ENCODE results near the gene C22orf23.
A peak's percentile ranks its signal among the peaks of the same experiment; 100 is the strongest.

C22orf23 gene

DNA sequence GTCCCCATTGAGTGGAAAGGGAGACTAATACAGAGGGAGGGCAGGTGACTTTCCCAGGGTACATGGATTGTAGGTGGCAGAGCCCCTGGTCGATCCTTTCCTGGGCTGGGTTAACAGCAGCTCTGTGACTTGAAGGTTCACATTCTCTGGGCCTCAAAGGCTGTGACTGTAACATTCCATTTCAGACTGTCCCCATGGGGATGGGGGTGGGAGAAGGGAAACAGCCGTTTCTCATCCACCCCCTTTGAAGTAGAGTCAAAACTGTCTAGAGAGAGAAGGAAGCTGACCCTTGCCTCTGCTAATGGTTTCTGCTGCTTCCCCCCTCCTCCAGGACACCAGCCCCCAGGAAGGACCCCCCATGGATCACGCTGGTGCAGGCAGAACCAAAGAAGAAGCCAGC is 28.1 kb downstream of the C22orf23 start:
- no peak for DNase-seq (ENCODE audit: low spot score)

- no peak for DNase-seq (ENCODE audit: low spot score)
These were observed 28.9 kb downstream of the C22orf23 start for GRCh38 chr22:37924386-37925065.

DNA sequence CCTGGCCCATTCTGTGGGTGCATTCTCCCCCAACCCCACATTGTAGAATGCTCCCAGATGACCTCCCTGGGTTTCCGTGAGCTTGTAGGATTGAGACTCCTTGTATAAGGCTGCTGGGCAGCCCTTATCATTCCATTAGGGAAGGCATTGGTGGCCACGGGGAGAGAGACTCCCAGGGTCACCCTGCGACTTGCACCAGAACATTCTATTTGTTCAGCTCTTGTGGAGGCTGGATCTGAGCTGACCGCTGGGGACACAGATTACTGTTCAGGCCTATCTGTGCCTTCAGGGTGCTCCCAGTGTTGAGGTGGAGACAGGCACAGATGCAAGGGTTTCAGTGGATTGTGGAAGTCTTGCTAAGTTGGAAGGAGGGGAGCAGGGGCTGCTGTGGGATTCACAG is 29.5 kb downstream of the C22orf23 start:
- no peak for DNase-seq (ENCODE audit: low spot score)

DNA sequence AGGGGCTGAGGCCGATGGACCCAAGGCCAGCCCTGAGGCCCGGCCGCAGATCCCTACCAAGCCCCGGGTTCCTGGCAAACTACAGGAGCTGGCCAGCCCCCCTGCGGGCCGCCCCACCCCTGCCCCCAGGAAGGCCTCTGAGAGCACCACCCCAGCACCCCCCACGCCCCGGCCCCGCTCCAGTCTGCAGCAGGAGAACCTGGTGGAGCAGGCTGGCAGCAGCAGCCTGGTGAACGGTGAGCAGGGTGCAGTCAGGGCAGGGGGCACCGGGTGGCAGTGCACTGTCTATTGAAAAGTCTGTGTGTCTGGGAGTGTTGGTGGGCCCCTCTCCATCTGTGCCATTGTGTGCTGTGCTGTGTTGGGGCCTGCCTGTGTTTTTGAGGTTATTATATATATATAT is 31.2 kb downstream of the C22orf23 start:
- no peak for DNase-seq (ENCODE audit: low spot score)

DNA sequence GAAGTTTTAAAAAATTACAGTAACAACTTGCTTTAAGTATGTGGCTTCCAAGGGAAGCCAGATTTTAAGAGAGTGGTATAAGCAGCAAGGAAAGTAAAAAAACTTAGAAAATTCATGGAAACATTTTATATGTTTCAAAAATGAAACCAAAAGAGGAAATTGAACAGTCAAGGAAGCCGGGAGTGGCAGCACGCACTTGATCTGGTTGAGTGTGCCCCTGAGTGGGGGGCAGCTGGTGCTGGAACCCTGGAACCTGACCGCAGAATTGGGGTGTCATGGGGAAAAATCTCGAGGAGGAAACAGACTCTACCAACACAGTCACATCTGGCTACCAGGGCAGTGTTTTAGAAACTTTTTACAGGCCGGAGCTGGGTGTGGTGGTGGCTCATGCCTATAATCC is 33.3 kb downstream of the C22orf23 start:
- DNase-seq (ENCODE audit: low spot score), result no peak

DNA sequence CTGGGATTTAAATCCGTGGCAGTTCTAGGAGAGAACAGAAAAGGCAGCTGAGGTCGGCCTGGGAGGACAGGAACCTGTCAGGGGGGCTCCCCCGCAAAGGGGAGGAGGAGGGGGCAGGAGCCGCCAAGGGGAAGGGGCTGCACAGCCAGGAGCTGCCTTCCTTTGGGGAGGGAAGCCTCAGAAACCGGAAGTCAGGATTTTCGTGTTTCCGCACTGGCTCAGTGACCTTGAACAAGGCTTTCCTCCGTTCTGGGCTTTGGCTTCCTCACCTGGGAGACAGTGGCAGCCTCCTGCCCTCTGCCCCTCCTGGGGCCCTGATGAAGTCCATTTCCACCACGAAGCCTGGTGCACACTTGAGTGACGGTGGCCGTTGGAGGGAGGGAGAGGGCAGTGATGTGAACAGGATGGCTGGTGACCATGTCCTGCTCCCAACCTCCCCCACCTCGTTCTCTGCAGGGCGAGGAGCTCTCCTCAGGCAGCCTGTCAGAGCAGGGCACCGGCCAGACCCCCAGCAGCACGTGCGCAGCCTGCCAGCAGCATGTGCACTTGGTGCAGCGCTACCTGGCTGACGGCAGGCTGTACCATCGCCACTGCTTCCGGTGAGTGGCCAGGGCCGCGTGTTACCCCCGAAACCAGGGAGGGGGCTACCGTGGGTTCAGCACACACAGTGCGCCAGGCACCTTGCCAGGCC is 34.7 kb downstream of the C22orf23 start:
- no peak for DNase-seq (ENCODE audit: low spot score)

DNA sequence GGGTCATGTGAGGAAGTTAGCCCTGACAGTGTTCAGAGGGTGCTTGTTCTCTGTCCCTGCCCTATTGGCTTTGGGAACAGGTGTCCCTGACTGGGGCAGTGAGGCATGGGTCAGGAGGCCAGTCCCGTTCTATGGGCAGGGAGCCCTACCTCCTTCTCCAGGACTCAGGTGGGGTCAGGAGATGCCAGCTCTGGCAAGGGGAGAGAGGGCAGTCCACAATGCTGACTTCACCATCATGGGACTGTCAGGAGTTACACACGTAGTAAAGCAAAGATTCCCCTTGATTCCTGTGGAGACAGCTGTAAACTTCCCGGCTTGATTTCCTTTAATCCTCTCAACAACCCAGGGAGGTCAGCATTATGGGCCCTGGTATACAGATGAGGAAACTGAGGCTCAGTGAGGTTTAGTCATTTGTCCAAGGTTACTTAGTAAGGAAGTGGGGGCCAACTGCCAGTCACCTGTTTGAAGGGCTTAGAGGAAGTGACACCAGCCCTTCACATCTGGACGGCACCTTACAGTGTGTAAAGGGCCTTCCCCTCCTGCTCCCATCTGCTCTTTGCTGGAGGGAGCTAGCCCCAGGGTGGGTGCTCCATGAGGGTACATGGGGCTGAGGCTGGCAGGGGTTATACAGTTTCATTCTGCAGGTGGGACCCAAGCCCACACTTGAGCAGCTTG is 35.4 kb downstream of the C22orf23 start:
- no peak for DNase-seq (ENCODE audit: low spot score)

DNA sequence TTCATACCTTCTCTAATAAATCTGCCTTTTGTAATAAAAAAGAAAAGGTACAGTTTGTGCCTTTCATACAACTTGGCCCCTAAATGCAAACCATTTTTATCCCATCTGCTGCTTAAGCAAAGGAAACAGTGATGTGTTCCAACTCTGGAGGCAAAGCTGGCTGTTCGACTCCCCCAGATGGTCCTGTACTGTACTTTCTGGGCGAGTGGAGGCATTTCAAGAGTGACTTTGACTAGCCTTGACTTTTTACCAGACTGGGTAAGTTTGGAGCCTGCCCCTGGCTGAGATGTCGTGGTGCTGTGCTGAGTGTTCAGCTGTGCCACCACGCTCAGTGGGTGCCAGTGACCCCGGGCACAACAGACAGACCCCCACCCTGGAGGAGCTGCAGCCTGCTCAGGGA is 37.1 kb downstream of the C22orf23 start:
- DNase-seq (ENCODE audit: low spot score), result no peak

DNA sequence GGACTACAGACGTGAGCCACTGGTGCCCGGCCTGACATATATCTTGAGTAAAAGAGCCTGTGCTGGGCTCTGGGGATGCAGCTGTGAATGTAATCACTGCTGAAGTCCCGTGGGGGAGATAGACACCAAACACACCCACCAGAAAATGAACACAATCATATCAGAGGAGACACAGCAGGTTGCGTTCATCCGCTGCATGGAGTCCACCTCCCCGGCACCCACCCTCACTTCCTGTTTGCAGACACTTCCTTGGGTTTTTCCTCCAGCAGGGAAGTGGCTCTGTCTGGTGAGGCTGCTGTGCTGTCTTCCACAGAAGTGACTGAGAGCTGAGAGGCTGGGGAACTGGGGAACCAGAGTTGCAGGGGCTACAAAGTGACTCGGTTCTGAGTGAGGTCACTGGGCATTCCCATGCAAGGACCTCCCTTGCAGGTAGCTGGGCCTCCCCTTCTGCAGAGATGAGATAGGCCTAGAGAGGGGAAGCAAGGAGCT is 40.1 kb downstream of the C22orf23 start:
- DNase-seq (ENCODE audit: low spot score), result no peak

DNA sequence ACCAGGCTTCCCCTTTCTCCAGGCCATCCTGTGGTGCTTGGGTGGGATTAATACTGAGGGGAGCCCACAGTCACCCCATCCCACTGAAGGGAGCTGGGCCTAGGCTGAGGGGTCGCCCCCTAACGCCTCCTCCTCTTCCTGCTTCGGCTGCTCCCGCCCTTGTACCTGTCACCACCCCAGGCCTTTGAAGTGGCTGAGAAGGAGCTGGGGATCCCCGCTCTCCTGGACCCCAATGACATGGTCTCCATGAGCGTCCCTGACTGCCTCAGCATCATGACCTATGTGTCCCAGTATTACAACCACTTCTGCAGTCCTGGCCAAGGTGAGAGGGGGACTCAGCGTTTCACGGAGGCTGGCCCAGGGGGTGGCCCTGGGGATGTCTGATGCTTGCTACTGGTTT is 41.2 kb downstream of the C22orf23 start:
- DNase-seq (ENCODE audit: low spot score), result no peak

DNA sequence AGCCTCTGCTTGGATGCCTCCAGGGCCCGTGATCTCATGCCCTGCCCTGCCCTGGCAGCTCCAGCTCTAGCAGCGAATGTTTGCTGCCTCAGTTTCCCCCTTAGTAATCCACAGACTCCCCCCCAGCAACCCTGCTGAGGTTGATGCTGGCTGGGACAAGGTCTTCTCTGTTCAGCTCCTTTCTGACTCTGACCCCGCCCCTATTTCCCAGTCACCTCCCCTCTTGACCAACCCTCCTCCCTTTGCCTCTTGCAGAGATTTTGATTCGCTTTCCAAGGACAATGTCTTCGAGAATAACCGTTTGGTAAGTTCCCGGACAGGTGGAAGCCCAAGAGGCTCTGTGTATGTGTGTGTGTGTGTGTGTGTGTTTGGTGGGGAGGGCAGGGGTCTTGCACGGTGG is 41.7 kb downstream of the C22orf23 start:
- DNase-seq (ENCODE audit: low spot score), result no peak

GRCh38 chr22:37910890-37911672 is 42.3 kb downstream of the C22orf23 start:
- no peak for DNase-seq (ENCODE audit: low spot score)

- no peak for DNase-seq (ENCODE audit: low spot score)
These were observed 43.6 kb downstream of the C22orf23 start for GRCh38 chr22:37909766-37910165.

DNA sequence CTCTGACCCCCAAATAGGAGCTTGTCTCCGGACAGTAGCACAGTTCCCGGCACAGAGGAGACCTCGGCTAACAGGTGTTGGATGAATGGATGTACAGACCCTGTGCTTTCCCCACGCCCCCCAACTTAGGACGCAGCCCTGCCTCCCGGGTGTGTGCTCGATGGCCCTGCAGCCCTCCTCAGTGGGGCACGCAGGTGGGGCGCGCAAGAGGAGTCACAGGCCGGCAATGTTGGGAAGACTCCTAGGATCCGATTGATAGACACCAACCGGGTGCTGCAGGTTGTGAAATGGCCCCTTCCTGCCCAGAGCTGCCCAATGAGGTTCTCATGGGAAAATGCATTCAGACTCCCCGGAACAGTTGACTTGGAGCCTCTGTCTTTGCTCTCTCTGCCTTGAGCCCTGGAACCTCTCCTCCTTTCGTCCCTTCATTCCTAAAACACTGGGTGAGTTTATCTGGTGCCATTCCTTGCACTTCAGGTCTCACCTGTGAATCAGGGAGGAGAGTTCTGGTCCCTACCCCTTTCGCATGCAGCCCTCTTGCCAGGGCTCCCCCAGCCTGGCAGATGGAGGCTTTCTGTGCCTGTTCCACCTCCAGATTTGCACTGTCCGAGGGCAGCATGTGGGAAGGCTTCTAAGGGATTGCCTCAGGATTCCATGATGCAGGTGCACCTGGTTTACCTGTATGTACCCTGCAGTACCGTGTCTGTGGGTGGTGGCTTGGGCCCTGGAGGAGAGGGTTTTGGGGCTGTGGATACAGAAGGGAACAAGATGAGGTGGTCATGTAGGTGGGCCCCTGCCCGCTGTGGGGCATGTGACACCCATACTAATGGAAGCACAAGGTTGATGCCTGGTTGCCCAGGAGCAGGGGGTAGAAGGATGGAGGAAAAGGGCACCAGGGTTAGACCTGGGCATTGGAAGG is 46.1 kb downstream of the C22orf23 start:
- DNase-seq (ENCODE audit: low spot score), result no peak

- DNase-seq (ENCODE audit: low spot score), result no peak
These were observed 46.9 kb downstream of the C22orf23 start for GRCh38 chr22:37906364-37907008.

- DNase-seq (ENCODE audit: low spot score), result peak; percentile 67
These were observed 47.7 kb downstream of the C22orf23 start, which contains the start of gene MICALL1 for GRCh38 chr22:37905534-37906363. Gene MICALL1, plus strand, starts transcription at chr22:37906297. Its CDS starts 126 bp downstream, at chr22:37906423.

DNA sequence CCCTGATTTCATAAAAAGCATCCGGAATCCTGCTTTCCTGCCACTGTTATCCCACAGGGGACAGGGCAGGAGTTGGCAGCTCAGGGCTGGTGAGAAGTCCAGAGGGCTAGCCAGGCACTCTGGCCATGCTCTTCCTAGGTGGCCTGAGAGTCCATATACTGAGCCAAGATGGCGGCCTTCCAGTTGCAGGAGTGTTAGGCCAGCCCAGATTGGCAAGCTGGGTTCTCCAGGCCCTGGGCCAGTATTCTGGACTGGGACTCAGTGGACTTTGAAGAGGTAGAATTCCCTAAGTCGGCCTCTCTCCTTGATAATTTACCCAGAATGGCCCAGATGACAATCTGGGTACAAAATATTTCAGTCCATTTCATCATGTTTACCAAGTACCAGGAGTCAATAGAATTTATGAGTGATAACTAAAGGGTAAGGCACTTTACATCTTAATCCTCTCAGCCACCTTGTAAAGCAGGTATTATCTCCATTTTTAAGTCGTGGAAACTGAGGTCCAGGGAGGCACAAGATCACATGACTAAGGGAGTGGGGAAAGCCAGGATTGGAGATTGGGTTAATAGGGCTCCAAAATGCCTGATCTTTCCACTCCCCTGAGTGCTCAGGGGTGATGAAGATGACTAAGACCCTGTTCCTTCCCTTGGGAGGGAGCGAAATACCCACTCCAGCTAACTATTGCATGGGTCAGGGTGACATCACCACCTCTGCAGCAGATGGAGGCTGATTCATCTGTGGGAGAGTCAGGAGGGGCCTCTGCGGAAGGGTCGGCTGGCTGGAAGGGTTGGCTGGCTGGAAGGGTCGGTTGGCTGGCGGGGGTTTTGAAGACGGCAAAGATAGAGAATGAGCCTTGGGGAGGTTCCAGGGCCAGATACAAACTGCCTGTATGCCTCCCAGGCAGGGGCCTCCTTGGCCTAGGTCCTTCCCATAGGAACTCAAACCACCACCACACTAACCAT is 48.5 kb downstream of the C22orf23 start:
- DNase-seq (ENCODE audit: low spot score), result peak; percentile 57

DNA sequence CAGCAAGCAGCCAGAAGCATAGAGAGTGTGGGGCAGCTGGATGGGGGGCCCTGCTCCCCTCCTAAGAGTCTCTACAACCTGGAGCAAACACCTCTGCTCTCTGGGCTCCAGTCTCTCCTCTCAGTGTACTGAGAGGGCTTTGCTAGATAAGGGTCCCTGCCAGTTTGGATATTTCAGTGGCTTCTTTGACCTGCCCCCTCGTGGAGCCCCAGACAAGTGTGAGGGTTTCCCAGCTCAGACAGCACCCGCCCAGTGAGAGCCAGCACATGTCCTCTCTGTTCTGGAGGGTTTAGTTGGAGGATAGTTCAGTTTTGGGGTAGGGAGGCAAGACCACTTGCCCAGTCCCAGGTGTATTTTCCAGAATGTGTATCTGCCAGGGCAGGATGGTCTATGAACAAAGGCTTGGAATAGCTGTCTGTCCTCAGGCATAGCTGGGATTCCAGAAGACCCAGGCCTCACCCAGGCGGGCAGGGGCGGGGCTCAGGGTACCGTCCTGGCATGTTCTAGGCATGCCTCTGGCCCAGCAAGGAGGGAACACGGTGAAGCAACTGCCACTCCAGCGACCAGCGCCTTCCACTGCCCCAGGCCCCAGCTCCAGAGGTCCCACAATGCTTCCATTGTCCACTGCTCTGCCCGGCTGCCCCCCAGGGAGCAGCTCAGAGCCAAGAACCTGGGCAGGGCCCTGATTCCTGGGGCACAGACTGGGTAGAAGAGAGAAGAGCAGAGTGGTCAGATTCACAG is 54.8 kb downstream of the C22orf23 start:
- peak; percentile 89 for DNase-seq (ENCODE audit: low spot score)

All from globus pallidus (tissue), 1 donor.